Memory B cell (primary cell): ENCODE data around the gene FSCB.
"Not testable (repeated sequence)": the region's sequence is repeated elsewhere in the genome, so short reads cannot be mapped to it uniquely, and the experiment has no call there.

Experiments
- ATAC-seq: fragments of 150-1000 bp; cut with Tn5 transposase; 2 replicates; pipeline ENCODE4 v1.10.0; 2021; ENCODE audit warnings: low read depth, mild to moderate bottlenecking, moderate library complexity
- DNase-seq, 2 donors: peaks; one replicate each; pipeline ENCODE4 v3.0.0; 2022; ENCODE audit warnings: low spot score in 2 of 2
- H3K27ac Mint-ChIP-seq: one replicate; pipeline ENCODE4 v1.8.0; 2022; ENCODE audit warnings: mild to moderate bottlenecking, moderate library complexity, mixed read lengths
- H3K27me3 Mint-ChIP-seq: one replicate; pipeline ENCODE4 v1.8.0; 2022; ENCODE audit warnings: mixed read lengths
- H3K36me3 Mint-ChIP-seq: one replicate; pipeline ENCODE4 v1.8.0; 2022; ENCODE audit warnings: mild to moderate bottlenecking, mixed read lengths
- H3K4me1 Mint-ChIP-seq: one replicate; pipeline ENCODE4 v1.8.0; 2022; ENCODE audit warnings: mixed read lengths
- H3K4me3 Mint-ChIP-seq: one replicate; pipeline ENCODE4 v1.8.0; 2022; ENCODE audit warnings: mild to moderate bottlenecking, moderate library complexity, mixed read lengths
- H3K9me3 Mint-ChIP-seq: one replicate; pipeline ENCODE4 v1.8.0; 2022; ENCODE audit warnings: mixed read lengths

The FSCB gene

GRCh38 chr14:44507183-44507582 is at the start of gene FSCB:
Gene FSCB (minus strand): TSS chr14:44507283. CDS start chr14:44506987, 296 bp downstream.
- Mint-ChIP-seq H3K4me1 (no peaks in the 10 kb centered on the region), H3K27ac (no peak within 1 kb of the TSS), H3K9me3 (peaks cover 8% of the 10 kb centered on the region), H3K4me3 (no peak within 1 kb of the TSS), H3K27me3 (no peaks in the 10 kb centered on the region), H3K36me3 (no peaks in the 10 kb centered on the region)
- DNase-seq (no peak), ATAC-seq (no peak)

- H3K9me3 Mint-ChIP-seq, result peaks cover 2% of the 10 kb centered on the region
- ATAC-seq, result no peak
- no peaks in the 10 kb centered on the region for H3K27me3 Mint-ChIP-seq
- no peak for DNase-seq
- no peaks in the 10 kb centered on the region for H3K4me1 Mint-ChIP-seq
- no peak overlapping the region for H3K27ac Mint-ChIP-seq
- H3K36me3 Mint-ChIP-seq, result no peaks in the 10 kb centered on the region
- H3K4me3 Mint-ChIP-seq, result no peak overlapping the region
These were observed 24.6 kb upstream of the FSCB start for GRCh38 chr14:44531658-44532057.

GRCh38 chr14:44530475-44530874 is 23.4 kb upstream of the FSCB start:
- no peak for ATAC-seq
- Mint-ChIP-seq H3K27me3 (no peaks in the 10 kb centered on the region), H3K27ac (no peak overlapping the region), H3K4me3 (no peak overlapping the region), H3K36me3 (no peaks in the 10 kb centered on the region), H3K9me3 (peaks cover 2% of the 10 kb centered on the region), H3K4me1 (no peaks in the 10 kb centered on the region)
- DNase-seq, result no peak

GRCh38 chr14:44529026-44529425 is 21.9 kb upstream of the FSCB start:
- Mint-ChIP-seq H3K27me3 (no peaks in the 10 kb centered on the region), H3K9me3 (peaks cover 2% of the 10 kb centered on the region), H3K27ac (no peak overlapping the region), H3K36me3 (no peaks in the 10 kb centered on the region), H3K4me3 (no peak overlapping the region), H3K4me1 (no peaks in the 10 kb centered on the region)
- DNase-seq (no peak), ATAC-seq (no peak)

GRCh38 chr14:44528180-44528579 is 21.1 kb upstream of the FSCB start:
- Mint-ChIP-seq H3K4me1 (no peaks in the 10 kb centered on the region), H3K9me3 (no peaks in the 10 kb centered on the region), H3K4me3 (no peak overlapping the region), H3K27me3 (no peaks in the 10 kb centered on the region), H3K36me3 (no peaks in the 10 kb centered on the region), H3K27ac (no peak overlapping the region)
- DNase-seq (no peak), ATAC-seq (no peak)

GRCh38 chr14:44525237-44525636 is 18.2 kb upstream of the FSCB start:
- Mint-ChIP-seq H3K27ac (no peak overlapping the region), H3K27me3 (no peaks in the 10 kb centered on the region), H3K4me3 (no peak overlapping the region), H3K4me1 (no peaks in the 10 kb centered on the region), H3K9me3 (peaks cover 5% of the 10 kb centered on the region), H3K36me3 (no peaks in the 10 kb centered on the region)
- DNase-seq, result no peak
- no peak for ATAC-seq

GRCh38 chr14:44515668-44516067 is 8.6 kb upstream of the FSCB start:
- H3K4me3 Mint-ChIP-seq, H3K27ac Mint-ChIP-seq, H3K36me3 Mint-ChIP-seq, H3K27me3 Mint-ChIP-seq, ATAC-seq, DNase-seq, H3K4me1 Mint-ChIP-seq: not testable (repeated sequence)
- peaks cover 16% of the 10 kb centered on the region for H3K9me3 Mint-ChIP-seq

- Mint-ChIP-seq H3K9me3 (peaks cover 8% of the 10 kb centered on the region), H3K27ac (no peak overlapping the region), H3K4me1 (no peaks in the 10 kb centered on the region), H3K36me3 (no peaks in the 10 kb centered on the region), H3K27me3 (no peaks in the 10 kb centered on the region), H3K4me3 (no peak overlapping the region)
- no peak for DNase-seq
- ATAC-seq, result no peak
These were observed 1.8 kb upstream of the FSCB start for GRCh38 chr14:44508834-44509233.

- H3K36me3 Mint-ChIP-seq, result no peaks in the 10 kb centered on the region
- ATAC-seq, result no peak
- H3K27me3 Mint-ChIP-seq, result no peaks in the 10 kb centered on the region
- peaks cover under 1% of the 10 kb centered on the region for H3K9me3 Mint-ChIP-seq
- H3K4me3 Mint-ChIP-seq, result no peak overlapping the region
- DNase-seq, result no peak
- H3K4me1 Mint-ChIP-seq, result no peaks in the 10 kb centered on the region
- no peak overlapping the region for H3K27ac Mint-ChIP-seq
These were observed 1.5 kb downstream of the FSCB start for GRCh38 chr14:44505588-44505987.

- no peak for ATAC-seq
These were observed 9.9 kb downstream of the FSCB start for GRCh38 chr14:44497148-44497547.

GRCh38 chr14:44494137-44494536 is 12.9 kb downstream of the FSCB start:
- Mint-ChIP-seq H3K27me3 (no peaks in the 10 kb centered on the region), H3K4me1 (no peaks in the 10 kb centered on the region), H3K36me3 (no peaks in the 10 kb centered on the region), H3K9me3 (peaks cover 3% of the 10 kb centered on the region), H3K27ac (no peak overlapping the region), H3K4me3 (no peak overlapping the region)
- DNase-seq (no peak), ATAC-seq (no peak)

More at GRCh38 chr14:44497148-44497547, 9.9 kb downstream of the FSCB start:
- Mint-ChIP-seq H3K27me3 (no peaks in the 10 kb centered on the region), H3K4me3 (no peak overlapping the region), H3K4me1 (no peaks in the 10 kb centered on the region), H3K36me3 (no peaks in the 10 kb centered on the region), H3K9me3 (peaks cover 3% of the 10 kb centered on the region), H3K27ac (no peak overlapping the region)
- no peak for DNase-seq

- Mint-ChIP-seq H3K4me1 (no peaks in the 10 kb centered on the region), H3K27ac (no peak overlapping the region), H3K36me3 (no peaks in the 10 kb centered on the region), H3K9me3 (peaks cover 1% of the 10 kb centered on the region), H3K27me3 (no peaks in the 10 kb centered on the region), H3K4me3 (no peak overlapping the region)
- DNase-seq (no peak), ATAC-seq (no peak)
These were observed 16.1 kb downstream of the FSCB start for GRCh38 chr14:44490966-44491365.

- no peaks in the 10 kb centered on the region for H3K27me3 Mint-ChIP-seq
- peaks cover 9% of the 10 kb centered on the region for H3K9me3 Mint-ChIP-seq
- DNase-seq, result no peak
- no peak for ATAC-seq
- no peak overlapping the region for H3K27ac Mint-ChIP-seq
- no peaks in the 10 kb centered on the region for H3K36me3 Mint-ChIP-seq
- H3K4me3 Mint-ChIP-seq, result no peak overlapping the region
- H3K4me1 Mint-ChIP-seq, result no peaks in the 10 kb centered on the region
These were observed 29.1 kb downstream of the FSCB start for GRCh38 chr14:44477953-44478352.

- no peaks in the 10 kb centered on the region for H3K4me1 Mint-ChIP-seq
- DNase-seq (no peak), ATAC-seq (no peak)
- H3K4me3 Mint-ChIP-seq, result no peak overlapping the region
- peaks cover 4% of the 10 kb centered on the region for H3K9me3 Mint-ChIP-seq
- H3K36me3 Mint-ChIP-seq, result no peaks in the 10 kb centered on the region
- H3K27me3 Mint-ChIP-seq, result no peaks in the 10 kb centered on the region
- no peak overlapping the region for H3K27ac Mint-ChIP-seq
These were observed 38.3 kb downstream of the FSCB start for GRCh38 chr14:44468771-44469170.

- Mint-ChIP-seq H3K27ac (no peak overlapping the region), H3K36me3 (no peaks in the 10 kb centered on the region), H3K27me3 (no peaks in the 10 kb centered on the region), H3K4me3 (no peak overlapping the region), H3K9me3 (peaks cover 7% of the 10 kb centered on the region), H3K4me1 (no peaks in the 10 kb centered on the region)
- DNase-seq (no peak), ATAC-seq (no peak)
These were observed 43.6 kb downstream of the FSCB start for GRCh38 chr14:44463356-44464004.
